Neural cell (in vitro differentiated cells): ENCODE measurements around the gene NAA35. TPM values are rescaled to one million over a fixed set of nuclear protein-coding genes. Genes with fewer than 3 reads are reported as not detected.

Experiments used
- H2AFZ ChIP-seq: fragments of 200-600, 300-800 bp; sonication (generic), shearing (Covaris generic); 2 replicates; pipeline ENCODE4 v1.6.0; 2014; ENCODE audit warnings: low read depth, mild to moderate bottlenecking, antibody characterized with exemption, low read length, moderate library complexity
- H3F3A ChIP-seq: fragments of 200-600 bp; shearing (Covaris generic); 2 replicates; pipeline ENCODE4 v1.6.1; 2016; ENCODE audit warnings: mild to moderate bottlenecking, moderate library complexity, mixed read lengths, antibody characterized with exemption, low read length; ENCODE audit not compliant: insufficient read depth, poor library complexity, severe bottlenecking
- H3K27ac ChIP-seq: fragments of 200-600, 300-800 bp; sonication (generic), shearing (Covaris generic); 2 replicates; pipeline ENCODE4 v1.5.1; 2014; ENCODE audit warnings: mild to moderate bottlenecking, low read length, moderate library complexity
- H3K27me3 ChIP-seq: fragments of 300-800, 200-600 bp; sonication (generic), shearing (Covaris generic); 2 replicates; pipeline ENCODE4 v1.6.0; 2014; ENCODE audit warnings: mild to moderate bottlenecking, low read depth, low read length, moderate library complexity; ENCODE audit not compliant: insufficient read depth
- H3K36me3 ChIP-seq: fragments of 300-800, 200-600 bp; sonication (generic), shearing (Covaris generic); 2 replicates; pipeline ENCODE4 v1.5.1; 2014; ENCODE audit warnings: mild to moderate bottlenecking, antibody characterized with exemption, low read length, moderate library complexity; ENCODE audit not compliant: insufficient read depth
- H3K4me2 ChIP-seq: fragments of 300-800, 200-600 bp; sonication (generic), shearing (Covaris generic); 2 replicates; pipeline ENCODE4 v1.6.0; 2014; ENCODE audit warnings: mild to moderate bottlenecking, low read length
- H3K4me3 ChIP-seq: fragments of 300-800, 200-600 bp; sonication (generic), shearing (Covaris generic); 2 replicates; pipeline ENCODE4 v1.5.1; 2014; ENCODE audit warnings: mild to moderate bottlenecking, low read length, moderate library complexity
- H3K79me2 ChIP-seq: fragments of 200-600 bp; shearing (Covaris generic); replicated peaks from 2 replicates; pipeline ENCODE4 v1.6.0; 2014; ENCODE audit warnings: mild to moderate bottlenecking, low read length, moderate library complexity; ENCODE audit not compliant: insufficient read depth
- H3K9ac ChIP-seq: fragments of 300-800, 200-600 bp; sonication (generic), shearing (Covaris generic); 2 replicates; pipeline ENCODE4 v1.6.1; 2016; ENCODE audit warnings: mild to moderate bottlenecking, low read length, mixed read lengths
- H3K9me2 ChIP-seq: fragments of 200-600 bp; shearing (Covaris generic); 2 replicates; pipeline ENCODE4 v1.6.1; 2016; ENCODE audit warnings: mild to moderate bottlenecking, low read length, mixed read lengths; ENCODE audit not compliant: insufficient read depth
- H3K9me3 ChIP-seq: fragments of 200-600, 300-800 bp; sonication (generic), shearing (Covaris generic); 2 replicates; pipeline ENCODE4 v1.6.1; 2016; ENCODE audit warnings: mild to moderate bottlenecking, mixed run types, low read length, moderate library complexity, mixed read lengths
- H4K20me1 ChIP-seq: fragments of 200-600 bp; shearing (Covaris generic); 2 replicates; pipeline ENCODE4 v1.6.1; 2016; ENCODE audit warnings: mild to moderate bottlenecking, mixed run types; ENCODE audit not compliant: insufficient read depth
- EP300 ChIP-seq: fragments of 450-650 bp; conservative IDR thresholded peaks from 2 replicates; pipeline ENCODE4 v1.6.1; 2014; ENCODE audit warnings: antibody characterized with exemption, mild to moderate bottlenecking, moderate library complexity; ENCODE audit not compliant: poor library complexity, severe bottlenecking
- EZH2 ChIP-seq: fragments of 200-600, 300-800 bp; shearing (Covaris generic), sonication (generic); IDR thresholded peaks from 2 replicates; pipeline ENCODE4 v1.6.1; 2014; ENCODE audit warnings: antibody characterized with exemption, low read length, borderline replicate concordance, mild to moderate bottlenecking; ENCODE audit not compliant: insufficient read depth, poor library complexity, severe bottlenecking
- MXI1 ChIP-seq: fragments of 450-650 bp; conservative IDR thresholded peaks from 2 replicates; pipeline ENCODE4 v1.6.1; 2014; ENCODE audit warnings: antibody characterized with exemption, mild to moderate bottlenecking; ENCODE audit not compliant: poor library complexity, severe bottlenecking
- POLR2AphosphoS5 ChIP-seq: IDR thresholded peaks from 2 replicates; pipeline ENCODE4 v1.6.1; 2012
- RAD21 ChIP-seq: fragments of 450-650 bp; conservative IDR thresholded peaks from 2 replicates; pipeline ENCODE4 v1.6.1; 2014; ENCODE audit warnings: antibody characterized with exemption, mild to moderate bottlenecking, moderate library complexity
- SMC3 ChIP-seq: fragments of 450-650 bp; conservative IDR thresholded peaks from 2 replicates; pipeline ENCODE4 v1.6.1; 2014; ENCODE audit warnings: antibody characterized with exemption, mild to moderate bottlenecking, moderate library complexity; ENCODE audit not compliant: poor library complexity
- TAF1 ChIP-seq: IDR thresholded peaks from 2 replicates; pipeline ENCODE4 v1.6.1; 2012; ENCODE audit warnings: low read depth
- polyA plus RNA-seq: library from polyadenylated mRNA; depleted of rRNA; stranded (reverse); fragments of >200 nt; gene quantifications from 2 replicates; pipeline ENCODE4 v1.2.3, GENCODE V29; 2014
- TF ChIP-seq, protein P1 (sequence below): IDR thresholded peaks from 2 replicates; pipeline ENCODE4 v1.6.1; 2012; ENCODE audit warnings: borderline replicate concordance
- TF ChIP-seq, protein P2 (sequence below): fragments of 450-650 bp; IDR thresholded peaks from 2 replicates; pipeline ENCODE4 v1.5.1; 2014; ENCODE audit warnings: antibody characterized with exemption, mild to moderate bottlenecking, moderate library complexity; ENCODE audit not compliant: poor library complexity, severe bottlenecking

The NAA35 gene
- polyA plus RNA-seq, 1 donor from 2014 or later, result 26.0 TPM

DNA sequence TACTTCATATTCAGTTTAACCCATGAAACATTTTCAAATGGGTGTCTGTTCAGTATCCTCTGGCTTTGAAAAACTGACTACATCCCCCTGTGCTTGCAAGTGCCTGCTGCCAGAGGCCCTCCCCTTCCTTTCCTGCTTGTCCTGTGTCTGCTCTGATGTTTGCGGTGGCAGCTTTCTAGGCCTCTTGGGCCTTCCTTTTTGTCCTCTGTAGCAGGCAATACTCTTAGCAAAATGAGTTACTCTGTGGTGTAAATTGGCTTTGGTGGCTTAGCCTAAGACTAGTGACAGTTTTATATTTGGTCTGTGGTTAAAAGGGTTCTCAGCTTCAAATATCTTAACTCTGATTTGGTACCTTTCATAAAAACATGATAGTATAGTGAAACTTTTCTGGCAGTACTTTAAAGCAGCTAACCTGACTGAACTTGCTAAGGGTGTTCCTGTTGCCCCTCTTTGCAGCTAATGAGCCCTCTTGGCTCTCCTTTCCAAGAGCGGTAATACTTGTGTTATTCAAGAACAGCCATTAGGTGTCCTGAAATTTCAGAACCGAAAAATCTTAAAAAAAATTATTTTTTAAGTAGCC is 81.8 kb downstream of the NAA35 start:
- Histone ChIP-seq H3K4me2 (no peak overlapping the region), H4K20me1 (no peaks in the 10 kb centered on the region), H3F3A (no peaks in the 10 kb centered on the region), H3K4me3 (no peak overlapping the region), H3K79me2 (no peaks in the 10 kb centered on the region), H3K9me2 (no peaks in the 10 kb centered on the region), H2AFZ (no peak overlapping the region), H3K9ac (no peak overlapping the region), H3K27me3 (no peaks in the 10 kb centered on the region), H3K9me3 (no peaks in the 10 kb centered on the region), H3K36me3 (peaks cover 10% of the 10 kb centered on the region), H3K27ac (no peak overlapping the region)
- TF ChIP-seq EZH2 (no peak), EP300 (no peak), POLR2AphosphoS5 (no peak), MXI1 (no peak), RAD21 (no peak), SMC3 (no peak), TAF1 (no peak)
- TF ChIP-seq, protein P1, sequence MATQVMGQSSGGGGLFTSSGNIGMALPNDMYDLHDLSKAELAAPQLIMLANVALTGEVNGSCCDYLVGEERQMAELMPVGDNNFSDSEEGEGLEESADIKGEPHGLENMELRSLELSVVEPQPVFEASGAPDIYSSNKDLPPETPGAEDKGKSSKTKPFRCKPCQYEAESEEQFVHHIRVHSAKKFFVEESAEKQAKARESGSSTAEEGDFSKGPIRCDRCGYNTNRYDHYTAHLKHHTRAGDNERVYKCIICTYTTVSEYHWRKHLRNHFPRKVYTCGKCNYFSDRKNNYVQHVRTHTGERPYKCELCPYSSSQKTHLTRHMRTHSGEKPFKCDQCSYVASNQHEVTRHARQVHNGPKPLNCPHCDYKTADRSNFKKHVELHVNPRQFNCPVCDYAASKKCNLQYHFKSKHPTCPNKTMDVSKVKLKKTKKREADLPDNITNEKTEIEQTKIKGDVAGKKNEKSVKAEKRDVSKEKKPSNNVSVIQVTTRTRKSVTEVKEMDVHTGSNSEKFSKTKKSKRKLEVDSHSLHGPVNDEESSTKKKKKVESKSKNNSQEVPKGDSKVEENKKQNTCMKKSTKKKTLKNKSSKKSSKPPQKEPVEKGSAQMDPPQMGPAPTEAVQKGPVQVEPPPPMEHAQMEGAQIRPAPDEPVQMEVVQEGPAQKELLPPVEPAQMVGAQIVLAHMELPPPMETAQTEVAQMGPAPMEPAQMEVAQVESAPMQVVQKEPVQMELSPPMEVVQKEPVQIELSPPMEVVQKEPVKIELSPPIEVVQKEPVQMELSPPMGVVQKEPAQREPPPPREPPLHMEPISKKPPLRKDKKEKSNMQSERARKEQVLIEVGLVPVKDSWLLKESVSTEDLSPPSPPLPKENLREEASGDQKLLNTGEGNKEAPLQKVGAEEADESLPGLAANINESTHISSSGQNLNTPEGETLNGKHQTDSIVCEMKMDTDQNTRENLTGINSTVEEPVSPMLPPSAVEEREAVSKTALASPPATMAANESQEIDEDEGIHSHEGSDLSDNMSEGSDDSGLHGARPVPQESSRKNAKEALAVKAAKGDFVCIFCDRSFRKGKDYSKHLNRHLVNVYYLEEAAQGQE, result no peak
- TF ChIP-seq, protein P2, sequence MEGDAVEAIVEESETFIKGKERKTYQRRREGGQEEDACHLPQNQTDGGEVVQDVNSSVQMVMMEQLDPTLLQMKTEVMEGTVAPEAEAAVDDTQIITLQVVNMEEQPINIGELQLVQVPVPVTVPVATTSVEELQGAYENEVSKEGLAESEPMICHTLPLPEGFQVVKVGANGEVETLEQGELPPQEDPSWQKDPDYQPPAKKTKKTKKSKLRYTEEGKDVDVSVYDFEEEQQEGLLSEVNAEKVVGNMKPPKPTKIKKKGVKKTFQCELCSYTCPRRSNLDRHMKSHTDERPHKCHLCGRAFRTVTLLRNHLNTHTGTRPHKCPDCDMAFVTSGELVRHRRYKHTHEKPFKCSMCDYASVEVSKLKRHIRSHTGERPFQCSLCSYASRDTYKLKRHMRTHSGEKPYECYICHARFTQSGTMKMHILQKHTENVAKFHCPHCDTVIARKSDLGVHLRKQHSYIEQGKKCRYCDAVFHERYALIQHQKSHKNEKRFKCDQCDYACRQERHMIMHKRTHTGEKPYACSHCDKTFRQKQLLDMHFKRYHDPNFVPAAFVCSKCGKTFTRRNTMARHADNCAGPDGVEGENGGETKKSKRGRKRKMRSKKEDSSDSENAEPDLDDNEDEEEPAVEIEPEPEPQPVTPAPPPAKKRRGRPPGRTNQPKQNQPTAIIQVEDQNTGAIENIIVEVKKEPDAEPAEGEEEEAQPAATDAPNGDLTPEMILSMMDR, result no peak

DNA sequence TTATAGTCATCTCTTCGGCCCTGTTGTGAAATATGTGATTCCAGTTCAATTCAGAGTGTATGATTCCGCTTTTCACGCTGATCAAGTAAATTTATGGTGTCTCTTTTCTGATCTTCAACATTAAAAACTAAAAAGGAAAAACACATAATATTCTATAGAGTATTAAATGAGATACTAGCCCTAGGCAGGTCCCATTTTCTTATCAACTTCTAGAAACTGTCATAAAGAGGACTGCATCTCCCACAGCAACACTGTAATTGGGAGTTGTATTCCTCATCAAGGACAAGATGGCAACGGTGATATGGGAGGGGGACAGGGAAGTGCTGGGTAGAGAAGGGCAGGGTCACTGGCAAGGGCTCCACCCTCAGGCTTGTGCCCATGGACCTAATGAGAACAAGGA is 86.8 kb downstream of the NAA35 start:
- TF ChIP-seq EP300 (no peak), SMC3 (no peak), TAF1 (no peak), RAD21 (no peak)
- H3K9me2 ChIP-seq, result no peaks in the 10 kb centered on the region
- peaks cover 6% of the 10 kb centered on the region for H3K36me3 ChIP-seq
- H3K27me3 ChIP-seq, result no peaks in the 10 kb centered on the region
- H3K9me3 ChIP-seq, result no peaks in the 10 kb centered on the region
- H3K4me3 ChIP-seq, result no peak overlapping the region
- no peak overlapping the region for H3K4me2 ChIP-seq
- H3K9ac ChIP-seq, result no peak overlapping the region
- H3F3A ChIP-seq, result no peaks in the 10 kb centered on the region
- H4K20me1 ChIP-seq, result no peaks in the 10 kb centered on the region
- no peak overlapping the region for H3K27ac ChIP-seq
- H2AFZ ChIP-seq, result no peak overlapping the region
- H3K79me2 ChIP-seq, result no peaks in the 10 kb centered on the region
